GM12875 (cell line): ENCODE measurements around the gene TMEM43.
A peak's percentile ranks its signal among the peaks of the same experiment; 100 is the strongest.
"Not testable (repeated sequence)": the region's sequence is repeated elsewhere in the genome, so short reads cannot be mapped to it uniquely, and the experiment has no call there.

Source experiments
- H3K4me3 ChIP-seq: one replicate; pipeline ENCODE4 v1.5.1; 2011; ENCODE audit warnings: low read depth, low read length, control low read depth
- TF ChIP-seq, protein P1 (sequence below): IDR thresholded peaks from 2 replicates; pipeline ENCODE4 v1.5.1; 2011; ENCODE audit warnings: low read depth, mild to moderate bottlenecking, control low read depth, inconsistent platforms, low read length, moderate library complexity, borderline replicate concordance; ENCODE audit not compliant: insufficient read depth

Gene TMEM43, protein sequence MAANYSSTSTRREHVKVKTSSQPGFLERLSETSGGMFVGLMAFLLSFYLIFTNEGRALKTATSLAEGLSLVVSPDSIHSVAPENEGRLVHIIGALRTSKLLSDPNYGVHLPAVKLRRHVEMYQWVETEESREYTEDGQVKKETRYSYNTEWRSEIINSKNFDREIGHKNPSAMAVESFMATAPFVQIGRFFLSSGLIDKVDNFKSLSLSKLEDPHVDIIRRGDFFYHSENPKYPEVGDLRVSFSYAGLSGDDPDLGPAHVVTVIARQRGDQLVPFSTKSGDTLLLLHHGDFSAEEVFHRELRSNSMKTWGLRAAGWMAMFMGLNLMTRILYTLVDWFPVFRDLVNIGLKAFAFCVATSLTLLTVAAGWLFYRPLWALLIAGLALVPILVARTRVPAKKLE

DNA sequence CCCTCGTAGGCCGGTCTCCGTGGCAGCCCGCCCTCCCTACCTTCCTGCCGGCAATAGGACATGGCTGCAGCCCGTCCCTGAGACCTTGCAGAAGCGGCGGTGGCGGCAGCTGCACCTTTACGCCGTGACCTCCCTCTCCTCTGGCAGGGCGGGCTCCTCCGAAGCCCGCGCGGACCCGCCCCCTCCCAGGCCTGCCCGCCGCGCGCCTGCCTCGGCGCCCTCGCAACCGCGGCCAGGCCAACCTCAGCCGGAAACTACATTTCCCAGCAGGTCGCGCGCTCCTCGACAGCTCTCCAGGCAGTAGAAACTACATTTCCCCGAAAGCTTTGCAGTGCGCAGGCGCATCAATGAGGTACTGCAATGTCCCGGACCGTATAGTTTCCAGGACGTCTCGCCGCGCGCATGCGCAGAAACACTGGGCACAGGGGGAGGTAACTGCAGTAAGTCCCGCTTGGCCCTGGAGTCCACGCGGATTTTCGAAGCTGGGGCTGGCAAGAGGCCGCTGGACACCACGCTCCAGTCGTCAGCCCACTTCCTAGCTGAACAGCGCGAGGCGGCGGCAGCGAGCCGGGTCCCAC, at the start of gene TMEM43, which contains the start of gene CHCHD4:
TMEM43 (plus strand) TSS at position 438 of the 578 bp plus-strand sequence. CDS start 142 bp downstream, outside the sequence.
CHCHD4 (minus strand) TSS at position 256 of the 578 bp plus-strand sequence; CDS start at position 62, 194 bp downstream.
- H3K4me3 ChIP-seq: peak within 1 kb of the TSS; percentile 86
- TF ChIP-seq, protein P1, sequence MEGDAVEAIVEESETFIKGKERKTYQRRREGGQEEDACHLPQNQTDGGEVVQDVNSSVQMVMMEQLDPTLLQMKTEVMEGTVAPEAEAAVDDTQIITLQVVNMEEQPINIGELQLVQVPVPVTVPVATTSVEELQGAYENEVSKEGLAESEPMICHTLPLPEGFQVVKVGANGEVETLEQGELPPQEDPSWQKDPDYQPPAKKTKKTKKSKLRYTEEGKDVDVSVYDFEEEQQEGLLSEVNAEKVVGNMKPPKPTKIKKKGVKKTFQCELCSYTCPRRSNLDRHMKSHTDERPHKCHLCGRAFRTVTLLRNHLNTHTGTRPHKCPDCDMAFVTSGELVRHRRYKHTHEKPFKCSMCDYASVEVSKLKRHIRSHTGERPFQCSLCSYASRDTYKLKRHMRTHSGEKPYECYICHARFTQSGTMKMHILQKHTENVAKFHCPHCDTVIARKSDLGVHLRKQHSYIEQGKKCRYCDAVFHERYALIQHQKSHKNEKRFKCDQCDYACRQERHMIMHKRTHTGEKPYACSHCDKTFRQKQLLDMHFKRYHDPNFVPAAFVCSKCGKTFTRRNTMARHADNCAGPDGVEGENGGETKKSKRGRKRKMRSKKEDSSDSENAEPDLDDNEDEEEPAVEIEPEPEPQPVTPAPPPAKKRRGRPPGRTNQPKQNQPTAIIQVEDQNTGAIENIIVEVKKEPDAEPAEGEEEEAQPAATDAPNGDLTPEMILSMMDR: no peak

DNA sequence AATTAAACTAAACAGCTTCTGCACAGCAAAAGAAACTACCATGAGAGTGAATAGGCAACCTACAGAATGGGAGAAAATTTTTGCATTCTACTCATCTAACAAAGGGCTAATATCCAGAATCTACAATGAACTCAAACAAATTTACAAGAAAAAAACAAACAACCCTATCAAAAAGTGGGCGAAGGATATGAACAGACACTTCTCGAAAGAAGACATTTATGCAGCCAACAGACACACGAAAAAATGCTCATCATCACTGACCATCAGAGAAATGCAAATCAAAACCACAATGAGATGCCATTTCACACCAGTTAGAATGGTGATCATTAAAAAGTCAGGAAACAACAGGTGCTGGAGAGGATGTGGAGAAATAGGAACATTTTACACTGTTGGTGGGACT, 49.6 kb upstream of the TMEM43 start:
- H3K4me3 ChIP-seq: not testable (repeated sequence)

DNA sequence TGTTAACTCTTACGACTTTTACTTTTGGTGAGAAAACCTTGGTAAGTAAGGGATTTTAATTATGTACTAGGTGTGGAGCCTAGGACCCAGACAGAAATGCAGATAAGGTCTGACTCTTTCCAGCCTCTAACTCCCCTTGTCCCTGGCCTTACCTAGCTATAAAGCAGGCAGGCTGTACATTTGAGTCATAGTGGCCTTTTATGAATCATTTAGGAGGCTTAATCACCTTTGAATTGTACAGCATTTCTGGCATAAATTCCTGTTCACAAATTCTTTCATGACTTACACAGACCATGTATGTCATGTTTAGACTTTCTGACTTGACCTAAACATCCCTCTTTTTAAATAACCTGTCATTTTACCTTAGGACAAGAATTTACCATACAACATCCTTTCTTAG, 47.5 kb upstream of the TMEM43 start:
- TF ChIP-seq, protein P1: no peak
- no peak overlapping the region for H3K4me3 ChIP-seq

DNA sequence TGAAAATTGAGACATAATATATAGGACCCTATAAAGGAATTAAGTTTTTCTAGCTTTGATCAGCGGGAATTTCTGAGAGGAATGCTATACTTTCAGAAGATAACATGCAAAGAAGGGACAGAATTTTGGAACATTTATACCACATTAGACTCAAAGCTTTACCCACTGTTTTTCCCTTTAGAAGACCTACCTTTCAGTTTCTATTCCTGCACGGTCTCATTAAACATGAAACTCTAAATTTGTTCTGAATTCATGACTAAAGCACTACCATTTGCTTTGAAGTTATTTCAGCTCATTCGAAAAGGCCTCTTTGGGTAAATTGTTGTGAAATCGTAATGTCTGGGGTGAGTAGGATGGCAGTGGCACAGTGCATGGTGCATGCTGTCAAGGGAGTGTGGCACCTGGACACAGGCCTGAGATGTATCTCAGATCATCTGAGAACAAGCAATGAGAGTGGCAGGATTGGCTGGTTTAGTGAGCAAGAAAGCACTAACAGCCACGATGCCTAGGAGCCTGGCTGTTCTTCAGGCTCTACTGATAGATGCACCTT, 42.7 kb upstream of the TMEM43 start:
- TF ChIP-seq, protein P1: no peak
- H3K4me3 ChIP-seq: no peak overlapping the region

DNA sequence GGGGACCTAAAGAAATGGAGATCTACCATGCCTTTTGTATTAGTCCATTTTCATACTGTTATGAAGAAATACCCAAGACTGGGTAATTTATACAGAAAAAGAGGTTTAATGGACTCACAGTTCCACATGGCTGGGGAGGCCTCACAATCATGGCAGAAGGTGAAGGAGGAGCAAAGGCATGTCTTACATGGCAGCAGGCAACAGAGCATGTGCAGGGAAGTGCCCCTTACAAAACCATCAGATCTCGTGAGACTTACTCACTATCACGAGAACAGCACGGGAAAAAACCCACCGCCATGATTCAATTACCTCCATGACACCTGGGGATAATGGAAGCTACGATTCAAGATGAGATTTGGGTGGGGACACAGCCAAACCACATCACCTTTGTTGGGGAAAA, 37.4 kb upstream of the TMEM43 start:
- H3K4me3 ChIP-seq: not testable (repeated sequence)

DNA sequence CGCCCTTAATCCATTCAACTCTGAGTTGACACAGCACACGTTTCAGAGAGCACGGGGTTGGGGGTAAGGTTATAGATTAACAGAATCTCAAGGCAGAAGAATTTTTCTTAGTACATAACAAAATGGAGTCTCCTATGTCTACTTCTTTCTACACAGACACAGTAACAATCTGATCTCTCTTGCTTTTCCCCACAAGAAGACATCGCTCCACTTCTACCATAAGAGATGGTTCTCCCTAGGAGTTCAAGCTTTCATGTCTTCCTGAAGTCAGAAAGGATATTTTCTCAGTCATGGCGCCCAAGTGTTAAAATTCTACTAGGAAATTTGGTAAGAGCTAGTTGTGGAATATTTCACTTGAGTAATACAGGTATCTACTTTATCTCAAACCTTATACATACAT, 32.9 kb upstream of the TMEM43 start:
- H3K4me3 ChIP-seq: not testable (repeated sequence)

DNA sequence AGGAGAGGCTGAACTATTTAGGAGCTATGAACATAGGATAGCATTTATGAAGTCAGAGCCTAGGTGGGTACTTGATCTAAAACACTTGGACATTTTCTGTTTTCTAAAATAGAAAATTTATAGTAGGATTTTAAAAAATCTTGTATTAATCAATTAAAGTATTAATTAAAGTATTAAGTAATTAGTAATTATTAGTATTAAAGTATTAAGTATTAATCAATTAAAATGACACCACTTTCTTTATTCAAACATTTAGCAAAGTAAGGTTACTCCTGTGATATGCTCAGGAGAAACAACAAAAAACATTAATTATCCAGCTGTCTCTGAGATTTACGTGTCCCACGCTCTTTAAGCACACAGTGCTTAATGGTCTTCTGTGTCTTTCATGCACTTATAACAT, 32.4 kb upstream of the TMEM43 start:
- H3K4me3 ChIP-seq: no peak overlapping the region
- TF ChIP-seq, protein P1: no peak

DNA sequence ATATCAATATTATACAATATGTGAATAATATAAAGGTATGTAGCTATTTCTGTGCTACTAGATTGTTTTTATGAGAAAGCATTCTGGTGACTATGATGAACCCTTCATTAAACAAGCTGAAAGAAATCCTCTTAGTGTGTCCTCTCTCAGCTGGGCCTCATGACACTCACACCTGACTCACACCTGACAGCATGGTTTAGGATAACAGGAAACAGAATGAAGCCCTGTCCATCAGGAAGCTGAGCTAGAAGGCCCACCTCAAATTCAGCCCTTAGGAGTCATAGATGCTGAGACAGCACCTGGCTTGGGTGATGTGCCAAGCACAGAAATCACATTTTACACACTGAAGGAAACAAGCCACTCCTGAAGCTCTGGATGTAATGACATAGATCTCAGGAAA, 31.0 kb upstream of the TMEM43 start:
- no peak overlapping the region for H3K4me3 ChIP-seq
- TF ChIP-seq, protein P1: no peak
